Bronchial epithelial cell (primary cell): ENCODE data around the gene DNAH1. TPM values are rescaled to one million over a fixed set of nuclear protein-coding genes. Genes with fewer than 3 reads are reported as not detected.

Experiments used
- DNase-seq: peaks from one replicate; pipeline ENCODE4 v3.0.0-alpha.2; 2010; ENCODE audit warnings: low read depth
- FAIRE-seq: peaks from 2 replicates; lab custom pipeline; 2011; peaks lifted over from hg19 to GRCh38; lab: Jason Lieb, UNC
- H3K27me3 ChIP-seq: 2 replicates; pipeline ENCODE4 v1.5.1; 2011; ENCODE audit warnings: low read length; ENCODE audit not compliant: control insufficient read depth, insufficient read depth
- H3K36me3 ChIP-seq: 2 replicates; pipeline ENCODE4 v1.5.1; 2011; ENCODE audit warnings: low read length; ENCODE audit not compliant: control insufficient read depth, insufficient read depth
- H3K4me3 ChIP-seq: 2 replicates; pipeline ENCODE4 v1.5.1; 2011; ENCODE audit warnings: mild to moderate bottlenecking, low read depth, low read length, control low read depth
- CTCF ChIP-seq: IDR thresholded peaks from 2 replicates; pipeline ENCODE4 v1.5.1; 2011; ENCODE audit warnings: mild to moderate bottlenecking, moderate library complexity, low read length, control low read depth, inconsistent platforms; ENCODE audit not compliant: insufficient read depth, severe bottlenecking
- total RNA-seq: library from RNA; depleted of rRNA; stranded (reverse); fragments of >200 nt; gene quantifications from 2 replicates; pipeline ENCODE4 v1.2.1, GENCODE V29; 2014

DNAH1 gene
- total RNA-seq, 1 donor from 2014 or later, result 0.79 TPM

- FAIRE-seq (peak; percentile 43), DNase-seq (peak; percentile 71)
- TF ChIP-seq CTCF, result peak; percentile 67
- H3K36me3 ChIP-seq, result no peaks in the 10 kb centered on the region
- no peaks in the 10 kb centered on the region for H3K27me3 ChIP-seq
- no peak overlapping the region for H3K4me3 ChIP-seq
Observed at GRCh38 chr3:52428151-52429005, 112.3 kb downstream of the DNAH1 start.

GRCh38 chr3:52429031-52429430, 112.9 kb downstream of the DNAH1 start:
- DNase-seq (no peak), FAIRE-seq (no peak)
- TF ChIP-seq CTCF, result no peak
- no peaks in the 10 kb centered on the region for H3K27me3 ChIP-seq
- H3K36me3 ChIP-seq, result no peaks in the 10 kb centered on the region
- no peak overlapping the region for H3K4me3 ChIP-seq

- H3K4me3 ChIP-seq, result no peak overlapping the region
- FAIRE-seq, result no peak
- DNase-seq, result no peak
- H3K27me3 ChIP-seq, result peaks cover 2% of the 10 kb centered on the region
- no peaks in the 10 kb centered on the region for H3K36me3 ChIP-seq
- no peak for TF ChIP-seq CTCF
Observed at GRCh38 chr3:52429779-52430415, 113.8 kb downstream of the DNAH1 start.

GRCh38 chr3:52430416-52430810, 114.3 kb downstream of the DNAH1 start:
- no peak for DNase-seq
- no peaks in the 10 kb centered on the region for H3K36me3 ChIP-seq
- no peak overlapping the region for H3K4me3 ChIP-seq
- no peak for FAIRE-seq
- peaks cover 2% of the 10 kb centered on the region for H3K27me3 ChIP-seq
- no peak for TF ChIP-seq CTCF

- H3K27me3 ChIP-seq, result peaks cover 2% of the 10 kb centered on the region
- no peak overlapping the region for H3K4me3 ChIP-seq
- DNase-seq (no peak), FAIRE-seq (no peak)
- TF ChIP-seq CTCF, result no peak
- no peaks in the 10 kb centered on the region for H3K36me3 ChIP-seq
Observed at GRCh38 chr3:52431459-52432223, 115.5 kb downstream of the DNAH1 start.
